ENCODE results near the gene CLSTN2. TPM values are rescaled to one million over a fixed set of nuclear protein-coding genes. Genes with fewer than 3 reads are reported as not detected.

Gene CLSTN2
- total RNA-seq, 1 experiment from 2014 or later: 0.02 TPM

DNA sequence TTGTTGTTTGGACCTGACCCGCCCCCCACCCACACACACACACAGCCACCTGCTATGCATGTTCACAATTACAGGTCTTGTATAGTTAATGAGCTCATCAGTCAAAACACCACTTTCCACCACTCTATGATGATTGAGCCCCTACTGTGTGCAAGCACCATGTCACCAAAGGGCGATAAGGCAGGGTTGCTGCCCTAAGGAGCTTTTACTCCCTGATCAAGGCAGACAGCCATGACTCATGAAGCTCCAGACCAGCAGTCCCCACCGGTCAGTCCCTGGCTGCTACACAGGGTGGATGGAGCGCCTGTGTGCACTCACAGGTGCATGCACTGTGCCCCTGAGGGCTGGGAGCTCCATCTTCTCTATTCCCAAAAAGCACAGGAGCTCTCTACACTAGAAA is 270.6 kb downstream of the CLSTN2 start:
- ChIA-PET POLR2A (no interaction called here), CTCF (no interaction called here), RAD21 (ENCODE audit: low non-redundant PET in 1 of 2, low total read pairs in 2 of 2, uncharacterized antibody in 2 of 2, unreplicated experiment in 2 of 2) (no interaction called here)
- DNase-seq (ENCODE audit: low read depth, low spot score) (no peak), ATAC-seq (no peak)
- no peaks in the 10 kb centered on the region for H3K4me1 ChIP-seq (ENCODE audit: control insufficient read depth in 1 of 2, insufficient read depth in 2 of 2, low read length in 2 of 2)
- H3K36me3 ChIP-seq (ENCODE audit: control insufficient read depth in 1 of 2, insufficient read depth in 2 of 2, low read length in 2 of 2): no peaks in the 10 kb centered on the region
- intact Hi-C loops (cut with micrococcal nuclease): no loop called here
- no peaks in the 10 kb centered on the region for H3K79me2 ChIP-seq (ENCODE audit: insufficient read depth, low read length)
- no peak overlapping the region for H3K4me2 ChIP-seq (ENCODE audit: low read length)
- H2AFZ ChIP-seq (ENCODE audit: low read depth, low read length, poor library complexity, severe bottlenecking): no peak overlapping the region
- H3K27ac ChIP-seq (ENCODE audit: low read depth, low read length): no peak overlapping the region
- peaks cover 36% of the 10 kb centered on the region for H3K27me3 ChIP-seq (ENCODE audit: insufficient read depth, low read length)
- TF ChIP-seq, protein P1, sequence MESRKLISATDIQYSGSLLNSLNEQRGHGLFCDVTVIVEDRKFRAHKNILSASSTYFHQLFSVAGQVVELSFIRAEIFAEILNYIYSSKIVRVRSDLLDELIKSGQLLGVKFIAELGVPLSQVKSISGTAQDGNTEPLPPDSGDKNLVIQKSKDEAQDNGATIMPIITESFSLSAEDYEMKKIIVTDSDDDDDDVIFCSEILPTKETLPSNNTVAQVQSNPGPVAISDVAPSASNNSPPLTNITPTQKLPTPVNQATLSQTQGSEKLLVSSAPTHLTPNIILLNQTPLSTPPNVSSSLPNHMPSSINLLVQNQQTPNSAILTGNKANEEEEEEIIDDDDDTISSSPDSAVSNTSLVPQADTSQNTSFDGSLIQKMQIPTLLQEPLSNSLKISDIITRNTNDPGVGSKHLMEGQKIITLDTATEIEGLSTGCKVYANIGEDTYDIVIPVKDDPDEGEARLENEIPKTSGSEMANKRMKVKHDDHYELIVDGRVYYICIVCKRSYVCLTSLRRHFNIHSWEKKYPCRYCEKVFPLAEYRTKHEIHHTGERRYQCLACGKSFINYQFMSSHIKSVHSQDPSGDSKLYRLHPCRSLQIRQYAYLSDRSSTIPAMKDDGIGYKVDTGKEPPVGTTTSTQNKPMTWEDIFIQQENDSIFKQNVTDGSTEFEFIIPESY (IDR thresholded peaks at IDR 0.05; ENCODE audit: extremely low read depth, insufficient replicate concordance, low read length): no peak
- TF ChIP-seq POLR2AphosphoS5 (IDR thresholded peaks at IDR 0.05; ENCODE audit: low read depth, low read length) (no peak), FOSL1 (IDR thresholded peaks at IDR 0.05; ENCODE audit: low read depth) (no peak), TCF7L2 (IDR thresholded peaks at IDR 0.05; ENCODE audit: borderline replicate concordance, extremely low read depth, insufficient read depth, insufficient read length) (no peak), ZFX (IDR thresholded peaks at IDR 0.05) (no peak), EGR1 (IDR thresholded peaks at IDR 0.05; ENCODE audit: low read depth) (no peak), JUND (IDR thresholded peaks at IDR 0.05) (no peak), EZH2phosphoT487 (IDR thresholded peaks at IDR 0.05; ENCODE audit: borderline replicate concordance) (no peak), SRF (IDR thresholded peaks at IDR 0.05; ENCODE audit: low read depth) (no peak), SIN3A (IDR thresholded peaks at IDR 0.05; ENCODE audit: low read depth) (no peak), ZNF274 (IDR thresholded peaks at IDR 0.05; ENCODE audit: low read depth, low read length) (no peak), EZH2 (IDR thresholded peaks at IDR 0.05) (no peak), ELF1 (IDR thresholded peaks at IDR 0.05; ENCODE audit: borderline replicate concordance, low read depth) (no peak), RAD21 (IDR thresholded peaks at IDR 0.05; ENCODE audit: low read depth) (no peak), POLR2A (IDR thresholded peaks at IDR 0.05; ENCODE audit: borderline replicate concordance, extremely low read depth, insufficient read depth, insufficient read length) (no peak)
- TF ChIP-seq, protein P2, sequence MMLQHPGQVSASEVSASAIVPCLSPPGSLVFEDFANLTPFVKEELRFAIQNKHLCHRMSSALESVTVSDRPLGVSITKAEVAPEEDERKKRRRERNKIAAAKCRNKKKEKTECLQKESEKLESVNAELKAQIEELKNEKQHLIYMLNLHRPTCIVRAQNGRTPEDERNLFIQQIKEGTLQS (IDR thresholded peaks at IDR 0.05): no peak
- TF ChIP-seq, protein P3, sequence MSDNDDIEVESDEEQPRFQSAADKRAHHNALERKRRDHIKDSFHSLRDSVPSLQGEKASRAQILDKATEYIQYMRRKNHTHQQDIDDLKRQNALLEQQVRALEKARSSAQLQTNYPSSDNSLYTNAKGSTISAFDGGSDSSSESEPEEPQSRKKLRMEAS (IDR thresholded peaks at IDR 0.05): no peak
- H3K9me3 ChIP-seq (ENCODE audit: control insufficient read depth in 1 of 2, insufficient read depth in 1 of 2, low read depth in 1 of 2, low read length in 2 of 2): no peaks in the 10 kb centered on the region
- H3K9ac ChIP-seq (ENCODE audit: low read length): no peak overlapping the region
- H3K4me3 ChIP-seq (replicated peaks in 1 of 2; ENCODE audit: low read depth in 1 of 2, low read length in 2 of 2): no peak overlapping the region
- no peaks in the 10 kb centered on the region for H3K9me2 ChIP-seq (ENCODE audit: insufficient read depth)
- H4K20me1 ChIP-seq (ENCODE audit: insufficient read depth): no peaks in the 10 kb centered on the region
- no TSS peak for BruUV-seq (replicated peaks)

Data from HCT116 (cell line).